B cell (primary cell): ENCODE data around the gene METTL9. TPM values are rescaled to one million over a fixed set of nuclear protein-coding genes. Genes with fewer than 3 reads are reported as not detected.

Source experiments
- ATAC-seq: fragments of 200-7000 bp; cut with Tn5 transposase; one replicate; pipeline ENCODE4 v1.10.0; 2021; ENCODE audit warnings: low read depth, mild to moderate bottlenecking, moderate number of reproducible peaks, moderate library complexity
- CTCF ChIA-PET: fragments of 350-600 bp; sonication (Branson Sonifier 250); formaldehyde crosslinking; loops from one replicate; lab custom pipeline; 2021; ENCODE audit warnings: antibody characterized with exemption, inconsistent platforms; lab: Charles Lee
- POLR2A ChIA-PET: fragments of 350-600 bp; sonication (Branson Sonifier 250); formaldehyde crosslinking; loops from one replicate; lab custom pipeline; 2021; ENCODE audit warnings: antibody characterized with exemption; lab: Charles Lee
- DNase-seq: peaks from one replicate; pipeline ENCODE4 v3.0.0; 2013
- H2AFZ ChIP-seq: 2 replicates; pipeline ENCODE4 v1.6.1; 2012; ENCODE audit warnings: mild to moderate bottlenecking, low read depth, low read length; ENCODE audit not compliant: insufficient read depth, poor library complexity, severe bottlenecking
- H3K27ac ChIP-seq, 2 donors: 1 replicate in 1 of 2; 2 replicates in 1 of 2; pipeline ENCODE4 v1.5.1; 2012 to 2013; ENCODE audit warnings: low read length in 2 of 2, mild to moderate bottlenecking in 2 of 2, moderate library complexity in 1 of 2
- H3K27me3 ChIP-seq, 4 experiments: fragments of 200-600 bp in 1 of 4; sonication (generic) in 1 of 4; replicated peaks in 1 of 4; 1 replicate in 2 of 4; 2 replicates in 2 of 4; pipeline versions ENCODE4 v1.6.1 to v1.7.0; 2013 to 2016; ENCODE audit warnings: low read length in 3 of 4, mild to moderate bottlenecking in 2 of 4, mixed read lengths in 1 of 4, moderate library complexity in 1 of 4; ENCODE audit not compliant: insufficient read depth in 4 of 4, control insufficient read depth in 3 of 4; ENCODE audit errors: control extremely low read depth in 1 of 4
- H3K36me3 ChIP-seq, 2 experiments: replicated peaks in 1 of 2; 1 replicate in 1 of 2; 2 replicates in 1 of 2; pipeline versions ENCODE4 v1.6.1 to v1.7.1; 2013; ENCODE audit warnings: low read length in 1 of 2; ENCODE audit not compliant: insufficient read depth in 2 of 2, control insufficient read depth in 1 of 2; ENCODE audit errors: control extremely low read depth in 1 of 2, extremely low read depth in 1 of 2
- H3K4me1 ChIP-seq, 2 donors: fragments of 200-600 bp in 1 of 2; sonication (generic) in 1 of 2; 1 replicate in 1 of 2; 2 replicates in 1 of 2; pipeline versions ENCODE4 v1.5.1 to v1.6.1; 2013 to 2017; ENCODE audit warnings: low read length in 2 of 2; ENCODE audit not compliant: control insufficient read depth in 2 of 2, insufficient read depth in 2 of 2
- H3K4me2 ChIP-seq: replicated peaks from 2 replicates; pipeline ENCODE3; 2012; ENCODE audit warnings: mild to moderate bottlenecking, low read depth, low read length; ENCODE audit not compliant: poor library complexity, severe bottlenecking
- H3K4me3 ChIP-seq, 5 experiments: fragments of 200-600 bp in 1 of 5; sonication (generic) in 1 of 5; 1 replicate in 3 of 5; 2 replicates in 2 of 5; pipeline versions ENCODE4 v1.5.1 to v1.7.0; 2011 to 2016; ENCODE audit warnings: low read length in 4 of 5, mild to moderate bottlenecking in 4 of 5, low read depth in 2 of 5, control low read depth in 1 of 5, moderate library complexity in 1 of 5; ENCODE audit not compliant: insufficient read depth in 1 of 5; ENCODE audit errors: control extremely low read depth in 1 of 5, extremely low read depth in 1 of 5
- H3K79me2 ChIP-seq: fragments of 200-600 bp; sonication (generic); one replicate; pipeline ENCODE4 v1.6.0; 2016; ENCODE audit warnings: low read length; ENCODE audit not compliant: control insufficient read depth, insufficient read depth
- H3K9ac ChIP-seq: fragments of 200-600 bp; sonication (generic); 2 replicates; pipeline ENCODE4 v1.6.1; 2017; ENCODE audit warnings: mild to moderate bottlenecking, low read length, moderate library complexity
- H3K9me3 ChIP-seq, 3 donors: one replicate each; pipeline versions ENCODE4 v1.6.1 to v1.7.1; 2013; ENCODE audit warnings: low read length in 2 of 3; ENCODE audit not compliant: control insufficient read depth in 2 of 3, insufficient read depth in 1 of 3; ENCODE audit errors: control extremely low read depth in 1 of 3
- H4K20me1 ChIP-seq: 2 replicates; pipeline ENCODE4 v1.6.0; 2012; ENCODE audit warnings: mild to moderate bottlenecking, low read length; ENCODE audit not compliant: insufficient read depth, control insufficient read depth, poor library complexity, severe bottlenecking
- H3K27ac Mint-ChIP-seq: one replicate; pipeline ENCODE4 v1.8.0; 2021; ENCODE audit warnings: mixed read lengths
- H3K27me3 Mint-ChIP-seq: one replicate; pipeline ENCODE4 v1.8.0; 2021; ENCODE audit warnings: mixed read lengths
- H3K4me1 Mint-ChIP-seq: one replicate; pipeline ENCODE4 v1.8.0; 2021; ENCODE audit warnings: mixed read lengths
- H3K4me3 Mint-ChIP-seq: one replicate; pipeline ENCODE4 v1.8.0; 2021; ENCODE audit warnings: mixed read lengths
- H3K9me3 Mint-ChIP-seq: one replicate; pipeline ENCODE4 v1.8.0; 2022; ENCODE audit warnings: mixed read lengths; ENCODE audit not compliant: insufficient read depth
- EZH2 ChIP-seq: IDR thresholded peaks from 2 replicates; pipeline ENCODE4 v1.6.1; 2012; ENCODE audit warnings: borderline replicate concordance, low read depth, mild to moderate bottlenecking, moderate library complexity, low read length; ENCODE audit not compliant: insufficient read depth, poor library complexity, severe bottlenecking
- WGBS: methylation state at CpG from one replicate; pipeline ENCODE4 v1.1.5; 2013; ENCODE audit warnings: missing lambda C conversion rate; ENCODE audit not compliant: insufficient coverage; 5-methylcytosine and 5-hydroxymethylcytosine counted together
- intact Hi-C: fragments of 100-400 bp; cut with micrococcal nuclease; formaldehyde crosslinking; loops from one replicate; pipeline ENCODE4 v1.10.0; 2022
- polyA plus RNA-seq: library from polyadenylated mRNA; depleted of rRNA; stranded (reverse); fragments of >200 nt; gene quantifications from 2 replicates; pipeline ENCODE4 v1.2.3, GENCODE V29; 2012
- total RNA-seq, 2 donors: library from RNA; stranded (reverse); fragments of 120-200 nt in 1 of 2; gene quantifications; 1 replicate in 1 of 2; 2 replicates in 1 of 2; pipeline versions ENCODE4 v1.2.3 to v1.2.4, GENCODE V29; 2013 to 2022
- TF ChIP-seq, protein P1 (sequence below): fragments of 200-600 bp; IDR thresholded peaks from one replicate; pipeline ENCODE4 v1.8.0; 2022; ENCODE audit warnings: antibody characterized with exemption, mild to moderate bottlenecking

Gene METTL9
- total and polyA plus RNA-seq, 2 donors (not counting 1 experiment from before 2014, with no cell fraction given) = 34.0 to 57.7 TPM

DNA sequence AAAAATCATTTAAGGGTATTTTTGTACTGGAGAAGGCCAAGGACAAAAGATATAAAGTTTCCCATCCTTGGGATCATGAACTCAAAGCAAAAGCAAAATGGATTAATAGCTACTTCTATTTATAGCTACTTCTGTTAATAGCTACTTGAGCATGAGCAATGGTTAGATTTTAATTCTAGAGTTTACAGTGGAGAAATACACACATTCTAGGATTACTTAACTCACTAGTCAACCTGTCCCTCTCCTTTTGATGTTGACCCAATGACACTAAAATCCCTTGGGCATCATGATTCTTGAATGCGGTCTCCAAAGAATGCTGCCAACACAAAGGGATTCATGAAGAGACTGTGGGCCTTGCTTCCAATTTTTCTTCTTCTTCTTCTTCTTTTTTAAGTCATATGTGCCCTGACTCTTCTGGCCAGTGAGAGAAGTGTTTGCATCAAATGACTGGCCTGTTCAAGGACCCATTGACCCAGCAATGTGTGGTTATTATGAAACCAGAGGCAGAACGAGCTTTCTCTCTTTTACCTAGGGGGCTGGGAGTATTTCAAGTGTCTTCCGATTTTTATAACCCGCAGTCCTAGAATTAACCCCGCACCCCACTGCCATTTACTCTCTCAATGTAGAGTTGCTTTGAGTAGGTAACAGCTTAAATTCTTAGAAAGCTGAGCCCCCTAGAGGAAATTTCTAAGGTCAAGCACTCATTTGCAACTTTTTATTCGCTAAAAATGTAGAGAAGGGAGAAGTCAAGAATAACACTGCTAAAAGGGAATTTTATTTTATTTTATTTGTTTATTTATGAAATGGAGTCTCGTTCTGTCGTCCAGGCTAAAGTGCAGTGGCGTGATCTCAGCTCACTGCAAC lies 99.0 kb downstream of the METTL9 start:
- ChIA-PET POLR2A (no interaction called here), CTCF (interaction anchor here (0.8 to 1.7 kb wide), 5 partner anchors 11 to 114 kb away, joined by 3 to 6 read pairs (median 5); no protein-coding TSS in a partner anchor)
- Histone ChIP-seq H3K27ac (no peak overlapping the region), H3K27me3 (peaks cover 0 to 6% (median 1%) of the 10 kb centered on the region in 4 experiments), H3K4me1 (peaks cover 4% of the 10 kb centered on the region in 2 donors), H3K4me2 (no peak overlapping the region), H2AFZ (no peak overlapping the region), H3K36me3 (no peaks in the 10 kb centered on the region), H3K4me3 (no peak overlapping the region), H3K9me3 (peaks cover 0 to 2% (median 0%) of the 10 kb centered on the region in 3 donors), H3K9ac (no peak overlapping the region), H4K20me1 (no peaks in the 10 kb centered on the region), H3K79me2 (no peaks in the 10 kb centered on the region)
- Mint-ChIP-seq H3K9me3 (no peaks in the 10 kb centered on the region), H3K27me3 (peaks cover 22% of the 10 kb centered on the region), H3K4me1 (peaks cover 5% of the 10 kb centered on the region), H3K27ac (no peak overlapping the region), H3K4me3 (no peak overlapping the region)
- ATAC-seq (no peak), DNase-seq (no peak)
- WGBS = 89% methylated on average over 3 of the region's 9 CpGs
- intact Hi-C loops = no loop called here
- no peak for TF ChIP-seq EZH2
- TF ChIP-seq, protein P1, sequence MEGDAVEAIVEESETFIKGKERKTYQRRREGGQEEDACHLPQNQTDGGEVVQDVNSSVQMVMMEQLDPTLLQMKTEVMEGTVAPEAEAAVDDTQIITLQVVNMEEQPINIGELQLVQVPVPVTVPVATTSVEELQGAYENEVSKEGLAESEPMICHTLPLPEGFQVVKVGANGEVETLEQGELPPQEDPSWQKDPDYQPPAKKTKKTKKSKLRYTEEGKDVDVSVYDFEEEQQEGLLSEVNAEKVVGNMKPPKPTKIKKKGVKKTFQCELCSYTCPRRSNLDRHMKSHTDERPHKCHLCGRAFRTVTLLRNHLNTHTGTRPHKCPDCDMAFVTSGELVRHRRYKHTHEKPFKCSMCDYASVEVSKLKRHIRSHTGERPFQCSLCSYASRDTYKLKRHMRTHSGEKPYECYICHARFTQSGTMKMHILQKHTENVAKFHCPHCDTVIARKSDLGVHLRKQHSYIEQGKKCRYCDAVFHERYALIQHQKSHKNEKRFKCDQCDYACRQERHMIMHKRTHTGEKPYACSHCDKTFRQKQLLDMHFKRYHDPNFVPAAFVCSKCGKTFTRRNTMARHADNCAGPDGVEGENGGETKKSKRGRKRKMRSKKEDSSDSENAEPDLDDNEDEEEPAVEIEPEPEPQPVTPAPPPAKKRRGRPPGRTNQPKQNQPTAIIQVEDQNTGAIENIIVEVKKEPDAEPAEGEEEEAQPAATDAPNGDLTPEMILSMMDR = no peak

DNA sequence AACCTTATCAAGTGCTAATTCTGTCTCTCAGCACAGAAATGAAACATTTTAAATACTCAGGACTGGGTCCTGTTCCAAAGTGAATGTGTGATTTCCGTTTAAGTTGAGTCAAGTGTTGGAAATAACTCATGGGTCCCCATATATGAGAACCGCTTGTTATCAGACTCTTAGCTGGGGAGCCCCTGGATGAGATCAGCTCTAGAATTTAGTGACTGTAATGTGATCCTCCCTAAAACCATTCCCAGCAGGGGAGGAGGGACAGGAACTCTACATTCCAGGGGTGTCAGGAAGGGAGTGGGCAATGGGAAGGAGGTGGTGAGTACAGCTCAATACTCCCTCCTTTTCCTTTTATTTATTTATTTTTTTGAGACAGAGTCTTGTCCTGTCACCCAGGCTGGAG lies 101.9 kb downstream of the METTL9 start:
- peaks cover 16% of the 10 kb centered on the region for H3K4me1 Mint-ChIP-seq
- no peak overlapping the region for H3K4me3 ChIP-seq
- H3K36me3 ChIP-seq = no peaks in the 10 kb centered on the region
- intact Hi-C loops = loop anchor here (10.0 kb wide), 1 partner anchor 1734 kb away; no protein-coding TSS in a partner anchor
- POLR2A ChIA-PET = no interaction called here
- H3K27ac Mint-ChIP-seq = no peak overlapping the region
- H3K9me3 ChIP-seq = peaks cover 0 to 2% (median 0%) of the 10 kb centered on the region in 3 donors
- ATAC-seq = no peak
- H2AFZ ChIP-seq = no peak overlapping the region
- H3K27ac ChIP-seq = no peak overlapping the region
- CTCF ChIA-PET = interaction anchor here (0.8 to 10.9 kb wide), 2 partner anchors 9 to 119 kb away, joined by 3 to 129 read pairs; no protein-coding TSS in a partner anchor
- H3K4me1 ChIP-seq = peaks cover 14 to 15% of the 10 kb centered on the region in 2 donors
- H3K4me3 Mint-ChIP-seq = no peak overlapping the region
- TF ChIP-seq, protein P1 = no peak
- no peak for TF ChIP-seq EZH2
- WGBS = 100% methylated on average over 1 of the region's 2 CpGs
- no peak overlapping the region for H3K9ac ChIP-seq
- no peaks in the 10 kb centered on the region for H3K9me3 Mint-ChIP-seq
- H4K20me1 ChIP-seq = no peaks in the 10 kb centered on the region
- no peak for DNase-seq
- H3K27me3 ChIP-seq = peaks cover 0 to 16% (median 7%) of the 10 kb centered on the region in 4 experiments
- H3K27me3 Mint-ChIP-seq = peaks cover 28% of the 10 kb centered on the region
- H3K4me2 ChIP-seq = no peak overlapping the region
- no peaks in the 10 kb centered on the region for H3K79me2 ChIP-seq
